Common myeloid progenitor, CD34-positive (primary cell): ENCODE data around the gene GPI.

Source experiments
- CTCF ChIA-PET: fragments of 350-600 bp; sonication (Branson Sonifier 250); formaldehyde crosslinking; loops from one replicate; lab custom pipeline; 2021; ENCODE audit warnings: antibody characterized with exemption; lab: Charles Lee
- POLR2A ChIA-PET: fragments of 350-600 bp; sonication (Branson Sonifier 250); formaldehyde crosslinking; loops from one replicate; lab custom pipeline; 2021; ENCODE audit warnings: antibody characterized with exemption; lab: Charles Lee
- DNase-seq, 3 donors: peaks; one replicate each; pipeline versions ENCODE4 v3.0.0 to v3.0.0-alpha.2; 2013
- H3K27ac ChIP-seq, 2 experiments: 1 replicate in 1 of 2; 2 replicates in 1 of 2; pipeline ENCODE4 v1.7.0; 2013; ENCODE audit warnings: inconsistent platforms in 2 of 2, low read length in 2 of 2, mild to moderate bottlenecking in 2 of 2, low read depth in 1 of 2, moderate library complexity in 1 of 2; ENCODE audit not compliant: severe bottlenecking in 2 of 2, insufficient read depth in 1 of 2, poor library complexity in 1 of 2
- H3K27me3 ChIP-seq, 5 experiments: replicated peaks in 2 of 5; 1 replicate in 3 of 5; 2 replicates in 2 of 5; pipeline versions ENCODE4 v1.6.1 to v1.7.0; 2013; ENCODE audit warnings: low read length in 4 of 5, mild to moderate bottlenecking in 2 of 5, moderate library complexity in 2 of 5, inconsistent platforms in 1 of 5; ENCODE audit not compliant: insufficient read depth in 5 of 5, control insufficient read depth in 4 of 5
- H3K36me3 ChIP-seq, 4 experiments: 1 replicate in 2 of 4; 2 replicates in 2 of 4; pipeline versions ENCODE4 v1.6.1 to v1.7.0; 2013; ENCODE audit warnings: low read length in 3 of 4, control low read depth in 1 of 4, mild to moderate bottlenecking in 1 of 4; ENCODE audit not compliant: control insufficient read depth in 4 of 4, insufficient read depth in 4 of 4
- H3K4me1 ChIP-seq, 4 experiments: 1 replicate in 3 of 4; 2 replicates in 1 of 4; pipeline versions ENCODE4 v1.6.1 to v1.7.1; 2013; ENCODE audit warnings: low read length in 3 of 4, mild to moderate bottlenecking in 3 of 4, control low read depth in 1 of 4, inconsistent platforms in 1 of 4, moderate library complexity in 1 of 4; ENCODE audit not compliant: control insufficient read depth in 4 of 4, insufficient read depth in 4 of 4; ENCODE audit errors: control extremely low read depth in 1 of 4
- H3K4me3 ChIP-seq, 7 experiments: 1 replicate in 4 of 7; 2 replicates in 3 of 7; pipeline versions ENCODE4 v1.5.1 to v1.7.0; 2013; ENCODE audit warnings: mild to moderate bottlenecking in 7 of 7, low read length in 6 of 7, moderate library complexity in 6 of 7, inconsistent platforms in 2 of 7, low read depth in 2 of 7, control low read depth in 1 of 7; ENCODE audit not compliant: insufficient read depth in 4 of 7, control insufficient read depth in 1 of 7; ENCODE audit errors: extremely low read depth in 1 of 7
- H3K9me3 ChIP-seq, 5 experiments: 1 replicate in 4 of 5; 2 replicates in 1 of 5; pipeline versions ENCODE4 v1.6.1 to v1.7.1; 2013; ENCODE audit warnings: low read length in 4 of 5, mild to moderate bottlenecking in 2 of 5, inconsistent platforms in 1 of 5, low read depth in 1 of 5, moderate library complexity in 1 of 5; ENCODE audit not compliant: control insufficient read depth in 4 of 5, insufficient read depth in 2 of 5; ENCODE audit errors: control extremely low read depth in 1 of 5
- WGBS: methylation state at CpG from one replicate; pipeline ENCODE4 v1.1.5; 2013; ENCODE audit not compliant: insufficient coverage; 5-methylcytosine and 5-hydroxymethylcytosine counted together

GPI gene

GRCh38 chr19:34321735-34322134 is 43.3 kb upstream of the GPI start:
- H3K4me3 ChIP-seq, result no peak overlapping the region
- H3K36me3 ChIP-seq, result peaks cover 0 to 5% (median 2%) of the 10 kb centered on the region in 4 experiments
- DNase-seq, result no peak
- CTCF ChIA-PET, result no interaction called here
- no peaks in the 10 kb centered on the region for H3K27me3 ChIP-seq
- H3K9me3 ChIP-seq, result no peaks in the 10 kb centered on the region
- no peak overlapping the region for H3K27ac ChIP-seq
- WGBS, result 97% methylated on average over 6 of the region's 6 CpGs
- H3K4me1 ChIP-seq, result peaks cover 0 to 4% (median 2%) of the 10 kb centered on the region in 4 experiments
- POLR2A ChIA-PET, result no interaction called here

- Histone ChIP-seq H3K4me3 (no peak overlapping the region), H3K27me3 (no peaks in the 10 kb centered on the region), H3K4me1 (no peaks in the 10 kb centered on the region), H3K36me3 (peaks cover 0 to 5% (median 2%) of the 10 kb centered on the region in 4 experiments), H3K9me3 (no peaks in the 10 kb centered on the region), H3K27ac (no peak overlapping the region)
- no peak for DNase-seq
- ChIA-PET CTCF (no interaction called here), POLR2A (interaction anchor here (0.6 kb wide), 1 partner anchor 37 kb away, joined by 3 read pairs; no protein-coding TSS in a partner anchor)
- 97% methylated on average over 5 of the region's 7 CpGs for WGBS
These were observed 41.4 kb upstream of the GPI start for GRCh38 chr19:34323433-34324204.

- 100% methylated on average over 2 of the region's 3 CpGs for WGBS
- POLR2A ChIA-PET, result interaction anchor here (0.6 kb wide), 1 partner anchor 36 kb away, joined by 3 read pairs; no protein-coding TSS in a partner anchor
- CTCF ChIA-PET, result no interaction called here
These were observed 40.7 kb upstream of the GPI start for GRCh38 chr19:34324320-34324719.

GRCh38 chr19:34325181-34325580 is 39.8 kb upstream of the GPI start:
- DNase-seq, result no peak
- POLR2A ChIA-PET, result no interaction called here

More at GRCh38 chr19:34324320-34324719, 40.7 kb upstream of the GPI start:
- no peak for DNase-seq
- no peak overlapping the region for H3K4me3 ChIP-seq
- no peaks in the 10 kb centered on the region for H3K4me1 ChIP-seq
- no peaks in the 10 kb centered on the region for H3K9me3 ChIP-seq
- peaks cover 0 to 5% (median 2%) of the 10 kb centered on the region in 4 experiments for H3K36me3 ChIP-seq
- H3K27me3 ChIP-seq, result no peaks in the 10 kb centered on the region
- H3K27ac ChIP-seq, result no peak overlapping the region

GRCh38 chr19:34325981-34326787 is 38.8 kb upstream of the GPI start:
- ChIA-PET POLR2A (interaction anchor here (0.6 kb wide), 1 partner anchor 9 kb away, joined by 3 read pairs; no protein-coding TSS in a partner anchor), CTCF (no interaction called here)
- Histone ChIP-seq H3K4me3 (no peak overlapping the region), H3K4me1 (no peaks in the 10 kb centered on the region), H3K36me3 (peaks cover 0 to 5% (median 2%) of the 10 kb centered on the region in 4 experiments), H3K27me3 (no peaks in the 10 kb centered on the region), H3K27ac (no peak overlapping the region), H3K9me3 (no peaks in the 10 kb centered on the region)
- 100% methylated on average over 3 of the region's 4 CpGs for WGBS
- DNase-seq, result no peak

More at GRCh38 chr19:34325181-34325580, 39.8 kb upstream of the GPI start:
- WGBS, result 96% methylated on average over 4 of the region's 4 CpGs
- Histone ChIP-seq H3K4me3 (no peak overlapping the region), H3K9me3 (no peaks in the 10 kb centered on the region), H3K36me3 (peaks cover 0 to 5% (median 2%) of the 10 kb centered on the region in 4 experiments), H3K27me3 (no peaks in the 10 kb centered on the region), H3K4me1 (no peaks in the 10 kb centered on the region), H3K27ac (no peak overlapping the region)
- CTCF ChIA-PET, result no interaction called here

- Histone ChIP-seq H3K4me1 (no peaks in the 10 kb centered on the region), H3K27me3 (no peaks in the 10 kb centered on the region), H3K36me3 (peaks cover 0 to 7% (median 3%) of the 10 kb centered on the region in 4 experiments), H3K9me3 (no peaks in the 10 kb centered on the region), H3K27ac (no peak overlapping the region), H3K4me3 (no peak overlapping the region)
- no peak for DNase-seq
- ChIA-PET POLR2A (no interaction called here), CTCF (interaction anchor here (1.2 kb wide), 1 partner anchor 95 kb away, joined by 3 read pairs; no protein-coding TSS in a partner anchor)
- over 99% methylated on average over 13 of the region's 15 CpGs for WGBS
These were observed 37.1 kb upstream of the GPI start for GRCh38 chr19:34327851-34328250.
